Fibroblast of lung (primary cell): ENCODE measurements around the gene CIPC. TPM values are rescaled to one million over a fixed set of nuclear protein-coding genes. Genes with fewer than 3 reads are reported as not detected.

Experiments
- DNase-seq, 2 donors: peaks; one replicate each; pipeline versions ENCODE4 v3.0.0 to v3.0.0-alpha.2; 2010; ENCODE audit warnings: low read depth in 2 of 2
- H2AFZ ChIP-seq: 2 replicates; pipeline ENCODE4 v1.5.1; 2012; ENCODE audit warnings: low read length, control low read depth, inconsistent platforms
- H3K27ac ChIP-seq: 2 replicates; pipeline ENCODE4 v1.5.1; 2011; ENCODE audit warnings: low read length, control low read depth; ENCODE audit not compliant: insufficient read depth
- H3K27me3 ChIP-seq: 2 replicates; pipeline ENCODE4 v1.5.1; 2011; ENCODE audit warnings: mild to moderate bottlenecking, low read length; ENCODE audit not compliant: control insufficient read depth, insufficient read depth
- H3K36me3 ChIP-seq: 2 replicates; pipeline ENCODE4 v1.5.1; 2011; ENCODE audit warnings: low read length; ENCODE audit not compliant: control insufficient read depth, insufficient read depth
- H3K4me1 ChIP-seq: 2 replicates; pipeline ENCODE4 v1.5.1; 2011; ENCODE audit warnings: low read length; ENCODE audit not compliant: control insufficient read depth, insufficient read depth; ENCODE audit errors: extremely low read depth
- H3K4me2 ChIP-seq: 2 replicates; pipeline ENCODE4 v1.5.1; 2011; ENCODE audit warnings: low read length, control low read depth; ENCODE audit not compliant: insufficient read depth; ENCODE audit errors: extremely low read depth
- H3K4me3 ChIP-seq, 4 experiments: fragments of 200-600 bp in 1 of 4; sonication (generic) in 1 of 4; replicated peaks in 1 of 4; 2 replicates each; pipeline ENCODE4 v1.5.1; 2011 to 2016; ENCODE audit warnings: low read length in 4 of 4, low read depth in 3 of 4, mild to moderate bottlenecking in 3 of 4, control low read depth in 2 of 4, inconsistent platforms in 1 of 4, mixed read lengths in 1 of 4; ENCODE audit not compliant: insufficient read depth in 1 of 4; ENCODE audit errors: control extremely low read depth in 1 of 4
- H3K79me2 ChIP-seq: 2 replicates; pipeline ENCODE4 v1.5.1; 2012; ENCODE audit warnings: mild to moderate bottlenecking, low read length, inconsistent platforms; ENCODE audit not compliant: control insufficient read depth, insufficient read depth
- H3K9ac ChIP-seq: 2 replicates; pipeline ENCODE4 v1.5.1; 2011; ENCODE audit warnings: mild to moderate bottlenecking, low read length, control low read depth; ENCODE audit not compliant: insufficient read depth
- H3K9me3 ChIP-seq: 2 replicates; pipeline ENCODE4 v1.5.1; 2012; ENCODE audit warnings: low read depth, low read length; ENCODE audit not compliant: control insufficient read depth, insufficient read depth
- H4K20me1 ChIP-seq: 2 replicates; pipeline ENCODE4 v1.5.1; 2011; ENCODE audit warnings: low read length; ENCODE audit not compliant: control insufficient read depth, insufficient read depth; ENCODE audit errors: extremely low read depth
- EZH2 ChIP-seq: IDR thresholded peaks from 2 replicates; pipeline ENCODE4 v1.5.1; 2012; ENCODE audit warnings: low read length, control low read depth, mild to moderate bottlenecking; ENCODE audit errors: missing control alignments
- polyA plus RNA-seq, 2 donors: library from polyadenylated mRNA; depleted of rRNA in 1 of 2; stranded (reverse) in 1 of 2; unstranded in 1 of 2; fragments of >200 nt; gene quantifications; 2 replicates each; pipeline ENCODE4 v1.2.1, GENCODE V29; 2011 to 2012; ENCODE audit warnings: missing spikeins in 1 of 2
- total RNA-seq: library from RNA; depleted of rRNA; stranded (reverse); fragments of >200 nt; gene quantifications from 2 replicates; pipeline ENCODE4 v1.2.1, GENCODE V29; 2014
- TF ChIP-seq, protein P1 (sequence below), 2 donors: IDR thresholded peaks in 1 of 2; conservative IDR thresholded peaks in 1 of 2; 1 replicate in 1 of 2; 2 replicates in 1 of 2; pipeline ENCODE4 v1.5.1; 2011 to 2012; ENCODE audit warnings: low read length in 2 of 2, control low read depth in 1 of 2, inconsistent platforms in 1 of 2, low read depth in 1 of 2, mild to moderate bottlenecking in 1 of 2

CIPC gene
- total and polyA plus RNA-seq, 2 donors (not counting 1 experiment from before 2014, with no cell fraction given), result 12.1 to 12.8 TPM

DNA sequence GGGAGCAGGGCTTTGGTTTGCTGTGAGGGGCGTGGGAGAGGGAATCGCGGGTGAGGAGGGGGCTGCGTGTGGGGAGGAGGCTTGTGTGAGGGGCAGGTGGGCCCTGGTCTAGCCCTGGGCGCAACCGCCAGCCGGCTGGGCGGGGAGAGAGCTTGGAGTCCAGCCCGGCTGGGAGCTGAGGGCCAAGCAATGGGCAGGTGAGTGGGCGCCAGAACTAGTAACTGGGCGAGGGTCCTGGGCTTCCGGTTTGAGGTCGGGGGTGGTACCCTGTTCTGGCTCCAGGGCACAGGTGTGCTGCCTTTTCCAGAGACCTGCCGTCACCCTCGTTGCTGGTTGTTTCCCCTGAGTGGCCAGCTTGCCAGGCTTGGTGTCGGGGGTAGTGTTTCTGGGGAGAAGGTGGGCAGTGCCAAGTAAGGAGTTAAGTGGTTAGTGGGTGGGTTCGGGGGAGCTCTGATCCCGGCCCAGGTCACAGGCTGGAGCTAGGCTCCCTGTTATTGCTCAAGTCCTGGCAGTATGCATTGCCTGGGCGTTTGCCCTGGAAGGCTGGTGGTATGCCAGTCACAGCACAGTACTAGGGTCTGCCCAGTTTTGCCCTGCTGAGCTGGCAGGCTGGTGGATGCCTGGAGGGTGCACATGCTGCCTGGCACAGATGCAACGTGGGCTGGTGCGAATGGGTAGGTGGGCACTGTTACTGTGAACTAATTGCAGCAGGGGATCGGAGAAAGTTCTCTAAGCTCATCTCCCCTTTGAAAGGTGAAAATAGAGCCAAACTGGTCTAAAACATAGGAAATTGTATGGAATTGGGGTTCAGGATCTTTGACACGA is 683 bp downstream of the CIPC start:
- peak overlapping the region; percentile 80 to 99 (median 94) for H3K4me3 ChIP-seq
- TF ChIP-seq EZH2, result no peak
- TF ChIP-seq, protein P1, sequence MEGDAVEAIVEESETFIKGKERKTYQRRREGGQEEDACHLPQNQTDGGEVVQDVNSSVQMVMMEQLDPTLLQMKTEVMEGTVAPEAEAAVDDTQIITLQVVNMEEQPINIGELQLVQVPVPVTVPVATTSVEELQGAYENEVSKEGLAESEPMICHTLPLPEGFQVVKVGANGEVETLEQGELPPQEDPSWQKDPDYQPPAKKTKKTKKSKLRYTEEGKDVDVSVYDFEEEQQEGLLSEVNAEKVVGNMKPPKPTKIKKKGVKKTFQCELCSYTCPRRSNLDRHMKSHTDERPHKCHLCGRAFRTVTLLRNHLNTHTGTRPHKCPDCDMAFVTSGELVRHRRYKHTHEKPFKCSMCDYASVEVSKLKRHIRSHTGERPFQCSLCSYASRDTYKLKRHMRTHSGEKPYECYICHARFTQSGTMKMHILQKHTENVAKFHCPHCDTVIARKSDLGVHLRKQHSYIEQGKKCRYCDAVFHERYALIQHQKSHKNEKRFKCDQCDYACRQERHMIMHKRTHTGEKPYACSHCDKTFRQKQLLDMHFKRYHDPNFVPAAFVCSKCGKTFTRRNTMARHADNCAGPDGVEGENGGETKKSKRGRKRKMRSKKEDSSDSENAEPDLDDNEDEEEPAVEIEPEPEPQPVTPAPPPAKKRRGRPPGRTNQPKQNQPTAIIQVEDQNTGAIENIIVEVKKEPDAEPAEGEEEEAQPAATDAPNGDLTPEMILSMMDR (conservative IDR thresholded peaks at IDR 0.05 in 1 of 2, IDR thresholded peaks at IDR 0.05 in 1 of 2; ENCODE audit: low read depth in 1 of 2, low read length in 2 of 2), result no peak
- peak overlapping the region; percentile 95 for H2AFZ ChIP-seq
- H3K36me3 ChIP-seq, result no peaks in the 10 kb centered on the region
- peaks cover 7% of the 10 kb centered on the region for H3K79me2 ChIP-seq
- H3K9ac ChIP-seq, result peak overlapping the region; percentile 94
- peak overlapping the region; percentile 96 for H3K27ac ChIP-seq
- no peaks in the 10 kb centered on the region for H3K27me3 ChIP-seq
- H3K4me1 ChIP-seq, result peaks cover 13% of the 10 kb centered on the region
- no peak for DNase-seq
- no peaks in the 10 kb centered on the region for H4K20me1 ChIP-seq
- peak overlapping the region; percentile 99 for H3K4me2 ChIP-seq
- no peaks in the 10 kb centered on the region for H3K9me3 ChIP-seq

DNA sequence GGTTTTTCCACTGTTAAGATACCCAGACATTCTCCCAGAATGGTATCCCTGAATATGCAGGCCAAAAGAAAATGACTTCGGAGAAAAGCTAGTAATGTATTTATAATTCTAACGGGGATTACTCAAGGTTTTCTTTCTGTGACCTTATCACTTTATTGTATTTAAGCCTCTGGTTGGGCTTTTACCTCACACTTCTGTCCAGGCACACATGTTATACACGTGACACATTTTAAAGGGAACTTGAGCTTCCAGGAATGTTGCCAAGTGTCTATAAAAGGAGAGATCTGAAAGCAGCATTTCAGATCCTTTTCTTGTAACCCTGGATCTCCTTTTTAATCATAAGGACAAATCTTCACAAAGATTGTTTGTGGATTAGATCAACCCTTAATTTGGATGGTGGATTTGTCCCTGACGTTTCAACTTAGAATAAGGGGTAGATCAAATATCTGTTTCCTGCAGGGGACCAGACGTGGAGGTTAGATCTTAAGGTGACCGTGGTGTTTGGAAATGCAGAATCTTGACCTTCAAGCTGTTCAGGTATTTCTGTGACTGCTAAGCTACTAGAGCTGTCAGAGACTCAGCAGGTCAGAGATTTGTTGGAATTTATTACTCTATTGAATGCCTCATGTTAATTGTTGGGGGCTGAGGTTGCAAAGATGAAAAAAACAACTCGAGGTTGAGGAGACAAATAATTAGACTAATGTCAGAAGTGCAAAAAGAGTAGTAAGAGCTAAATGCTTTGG is 1.5 kb downstream of the CIPC start:
- Histone ChIP-seq H3K9me3 (no peaks in the 10 kb centered on the region), H3K79me2 (peaks cover 7% of the 10 kb centered on the region), H3K4me1 (peaks cover 13% of the 10 kb centered on the region), H3K4me3 (peak overlapping the region; percentile 80 to 99 (median 94)), H3K27ac (peak overlapping the region; percentile 96), H2AFZ (no peak overlapping the region), H3K4me2 (peak overlapping the region; percentile 99), H3K9ac (no peak overlapping the region), H3K36me3 (no peaks in the 10 kb centered on the region), H4K20me1 (no peaks in the 10 kb centered on the region), H3K27me3 (no peaks in the 10 kb centered on the region)
- TF ChIP-seq, protein P1 (conservative IDR thresholded peaks at IDR 0.05 in 1 of 2, IDR thresholded peaks at IDR 0.05 in 1 of 2; ENCODE audit: low read depth in 1 of 2, low read length in 2 of 2), result no peak
- TF ChIP-seq EZH2, result no peak
- peak; percentile 72 to 87 for DNase-seq

DNA sequence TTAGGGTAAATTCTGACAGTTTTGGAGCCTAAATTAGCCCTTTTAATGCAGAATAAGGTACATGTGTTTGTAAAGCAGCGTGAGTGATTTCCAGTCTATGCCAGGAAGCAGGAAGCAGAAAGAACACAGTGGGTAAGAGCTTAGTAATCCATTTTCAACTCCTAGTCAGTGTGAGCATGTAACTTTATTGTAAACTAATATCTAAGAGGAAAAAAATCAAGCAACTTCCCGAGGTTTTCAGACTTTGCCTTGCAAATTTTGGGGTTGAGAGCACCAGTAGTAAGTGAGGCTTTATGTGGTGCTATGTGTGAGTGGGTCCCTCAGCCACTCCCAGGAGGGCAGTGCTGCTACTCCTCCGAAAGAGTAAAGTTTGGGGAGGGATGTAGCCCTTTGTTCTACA is 2.9 kb downstream of the CIPC start:
- Histone ChIP-seq H2AFZ (no peak overlapping the region), H3K27me3 (no peaks in the 10 kb centered on the region), H3K4me3 (no peak overlapping the region), H3K27ac (no peak overlapping the region), H3K9me3 (no peaks in the 10 kb centered on the region), H3K4me2 (no peak overlapping the region), H4K20me1 (no peaks in the 10 kb centered on the region), H3K79me2 (peaks cover 7% of the 10 kb centered on the region), H3K9ac (no peak overlapping the region), H3K4me1 (peaks cover 13% of the 10 kb centered on the region), H3K36me3 (no peaks in the 10 kb centered on the region)
- no peak for DNase-seq
- TF ChIP-seq EZH2, result no peak
- TF ChIP-seq, protein P1 (conservative IDR thresholded peaks at IDR 0.05 in 1 of 2, IDR thresholded peaks at IDR 0.05 in 1 of 2; ENCODE audit: low read depth in 1 of 2, low read length in 2 of 2), result no peak
